H1 (cell line): ENCODE results near the gene SCAMP3. TPM values are rescaled to one million over a fixed set of nuclear protein-coding genes. Genes with fewer than 3 reads are reported as not detected.

Experiments used
- CTCF ChIA-PET: fragments of 300-600 bp; sonication (Branson Sonifier 250); formaldehyde crosslinking; loops from one replicate; lab custom pipeline; 2021; ENCODE audit not compliant: partially characterized antibody; lab: Charles Lee
- POLR2A ChIA-PET: fragments of 300-600 bp; sonication (Branson Sonifier 250); formaldehyde crosslinking; loops from one replicate; lab custom pipeline; 2021; ENCODE audit warnings: inconsistent platforms; ENCODE audit not compliant: partially characterized antibody; lab: Charles Lee
- DNase-seq, 2 experiments: peaks; one replicate each; pipeline versions ENCODE4 v3.0.0 to v3.0.0-alpha.2; 2010 to 2022; ENCODE audit warnings: low spot score in 2 of 2, low read depth in 1 of 2, mixed read lengths in 1 of 2
- FAIRE-seq: peaks from 2 replicates; lab custom pipeline; 2011; peaks lifted over from hg19 to GRCh38; lab: Jason Lieb, UNC
- H2AFZ ChIP-seq: 2 replicates; pipeline ENCODE4 v1.8.1; 2012; ENCODE audit warnings: low read length, inconsistent platforms
- H2AK5ac ChIP-seq: 2 replicates; pipeline ENCODE4 v1.6.1; 2013; ENCODE audit warnings: low read depth, low read length
- H2BK120ac ChIP-seq: replicated peaks from 2 replicates; pipeline ENCODE3; 2013; ENCODE audit warnings: low read depth, low read length, inconsistent platforms
- H2BK12ac ChIP-seq: 2 replicates; pipeline ENCODE4 v1.6.1; 2013; ENCODE audit warnings: low read depth, low read length
- H2BK15ac ChIP-seq: 2 replicates; pipeline ENCODE4 v1.6.1; 2013; ENCODE audit warnings: low read length
- H2BK20ac ChIP-seq: 2 replicates; pipeline ENCODE4 v1.6.1; 2013; ENCODE audit warnings: low read length
- H2BK5ac ChIP-seq: 2 replicates; pipeline ENCODE4 v1.6.1; 2013; ENCODE audit warnings: low read depth, low read length
- H3K14ac ChIP-seq: 2 replicates; pipeline ENCODE4 v1.6.1; 2013; ENCODE audit warnings: inconsistent platforms; ENCODE audit not compliant: insufficient read length
- H3K18ac ChIP-seq: 2 replicates; pipeline ENCODE4 v1.6.1; 2013; ENCODE audit warnings: low read length; ENCODE audit errors: extremely low read depth
- H3K23ac ChIP-seq: 2 replicates; pipeline ENCODE4 v1.6.1; 2013; ENCODE audit warnings: inconsistent platforms; ENCODE audit not compliant: insufficient read length
- H3K23me2 ChIP-seq: 2 replicates; pipeline ENCODE4 v1.6.1; 2013; ENCODE audit warnings: low read depth, low read length
- H3K27ac ChIP-seq: 2 replicates; pipeline ENCODE4 v1.6.1; 2011; ENCODE audit warnings: low read depth, low read length, inconsistent platforms
- H3K27me3 ChIP-seq, 4 experiments: replicated peaks in 1 of 4; 1 replicate in 1 of 4; 2 replicates in 3 of 4; pipeline versions ENCODE4 v1.6.1 to v1.8.1; 2011 to 2013; ENCODE audit warnings: low read length in 3 of 4, mild to moderate bottlenecking in 3 of 4, inconsistent platforms in 2 of 4, mixed read lengths in 2 of 4, moderate library complexity in 1 of 4; ENCODE audit not compliant: control insufficient read depth in 3 of 4, insufficient read depth in 3 of 4; ENCODE audit errors: extremely low read depth in 1 of 4
- H3K36me3 ChIP-seq, 4 experiments: 2 replicates each; pipeline versions ENCODE4 v1.6.1 to v1.8.1; 2011 to 2013; ENCODE audit warnings: mild to moderate bottlenecking in 4 of 4, low read length in 3 of 4, moderate library complexity in 2 of 4, control low read depth in 1 of 4, inconsistent platforms in 1 of 4; ENCODE audit not compliant: insufficient read depth in 4 of 4, control insufficient read depth in 2 of 4
- H3K4ac ChIP-seq: replicated peaks from 2 replicates; pipeline ENCODE3; 2013; ENCODE audit warnings: low read length, low read depth, mixed read lengths, inconsistent platforms; ENCODE audit not compliant: insufficient read length
- H3K4me1 ChIP-seq, 4 experiments: replicated peaks in 1 of 4; 1 replicate in 1 of 4; 2 replicates in 3 of 4; pipeline versions ENCODE4 v1.6.1 to v1.8.1; 2011 to 2013; ENCODE audit warnings: low read length in 3 of 4, inconsistent platforms in 2 of 4, mixed read lengths in 1 of 4; ENCODE audit not compliant: insufficient read depth in 4 of 4, control insufficient read depth in 3 of 4
- H3K4me2 ChIP-seq, 2 experiments: 2 replicates each; pipeline versions ENCODE4 v1.6.1 to v1.8.1; 2011 to 2013; ENCODE audit warnings: low read depth in 2 of 2, low read length in 2 of 2, control low read depth in 1 of 2, inconsistent platforms in 1 of 2, mild to moderate bottlenecking in 1 of 2; ENCODE audit not compliant: insufficient read depth in 1 of 2
- H3K4me3 ChIP-seq, 4 experiments: fragments of 200-600, 300-600 bp in 1 of 4; sonication (generic), shearing (Covaris generic), sonication (Bioruptor Twin) in 1 of 4; 2 replicates each; pipeline versions ENCODE4 v1.5.1 to v1.8.1; 2011 to 2016; ENCODE audit warnings: low read length in 4 of 4, low read depth in 3 of 4, control low read depth in 2 of 4, inconsistent platforms in 2 of 4, mild to moderate bottlenecking in 2 of 4, mixed read lengths in 1 of 4, moderate library complexity in 1 of 4; ENCODE audit not compliant: insufficient read depth in 2 of 4; ENCODE audit errors: extremely low read depth in 1 of 4
- H3K56ac ChIP-seq: replicated peaks from 2 replicates; pipeline ENCODE3; 2013; ENCODE audit warnings: low read depth, mild to moderate bottlenecking, mixed read lengths, low read length, inconsistent platforms; ENCODE audit not compliant: insufficient read length
- H3K79me1 ChIP-seq: 2 replicates; pipeline ENCODE4 v1.6.1; 2013; ENCODE audit warnings: low read depth, low read length, control low read depth
- H3K79me2 ChIP-seq, 2 experiments: 2 replicates each; pipeline versions ENCODE4 v1.6.1 to v1.8.1; 2012 to 2013; ENCODE audit warnings: low read length in 2 of 2, mild to moderate bottlenecking in 2 of 2, inconsistent platforms in 1 of 2; ENCODE audit not compliant: insufficient read depth in 2 of 2, control insufficient read depth in 1 of 2
- H3K9ac ChIP-seq, 4 experiments: replicated peaks in 1 of 4; 1 replicate in 1 of 4; 2 replicates in 3 of 4; pipeline versions ENCODE4 v1.6.1 to v1.8.1; 2011 to 2013; ENCODE audit warnings: low read depth in 3 of 4, low read length in 3 of 4, control low read depth in 2 of 4, mild to moderate bottlenecking in 2 of 4, moderate library complexity in 2 of 4, inconsistent platforms in 1 of 4; ENCODE audit errors: extremely low read depth in 1 of 4
- H3K9me3 ChIP-seq, 2 experiments: 2 replicates each; pipeline versions ENCODE4 v1.6.1 to v1.8.1; 2012 to 2013; ENCODE audit warnings: mild to moderate bottlenecking in 2 of 2, moderate library complexity in 2 of 2, control low read depth in 1 of 2, inconsistent platforms in 1 of 2, low read depth in 1 of 2, low read length in 1 of 2, mixed read lengths in 1 of 2; ENCODE audit not compliant: insufficient read depth in 2 of 2
- H4K20me1 ChIP-seq, 2 experiments: replicated peaks in 1 of 2; 2 replicates each; pipeline versions ENCODE3 to v1.8.1; 2011 to 2013; ENCODE audit warnings: inconsistent platforms in 2 of 2, low read length in 2 of 2, mild to moderate bottlenecking in 1 of 2; ENCODE audit not compliant: insufficient read depth in 2 of 2, control insufficient read depth in 1 of 2
- H4K5ac ChIP-seq: 2 replicates; pipeline ENCODE4 v1.6.1; 2013; ENCODE audit warnings: low read length, low read depth, mixed read lengths, inconsistent platforms; ENCODE audit not compliant: insufficient read length
- H4K8ac ChIP-seq: 2 replicates; pipeline ENCODE4 v1.8.0; 2013; ENCODE audit warnings: mild to moderate bottlenecking, moderate library complexity, low read length, inconsistent platforms; ENCODE audit not compliant: insufficient read depth; ENCODE audit errors: extremely low read depth
- H4K91ac ChIP-seq: replicated peaks from 2 replicates; pipeline ENCODE3; 2013; ENCODE audit warnings: low read length, mixed read lengths, inconsistent platforms; ENCODE audit not compliant: insufficient read length
- RBBP5 ChIP-seq: IDR thresholded peaks from 2 replicates; pipeline ENCODE4 v1.7.1; 2012; ENCODE audit warnings: low read depth, mild to moderate bottlenecking, inconsistent platforms, low read length, moderate library complexity, borderline replicate concordance
- WGBS, 2 experiments: shearing (Covaris generic) in 1 of 2; methylation state at CpG; one replicate each; pipeline versions ENCODE4 v1.1.6 to v1.1.7; 2013 to 2015; ENCODE audit warnings: low lambda C conversion rate in 2 of 2, mixed read lengths in 2 of 2, inconsistent platforms in 1 of 2, low coverage in 1 of 2, missing lambda C conversion rate in 1 of 2; ENCODE audit not compliant: insufficient replicate concordance in 2 of 2, insufficient coverage in 1 of 2, insufficient read length in 1 of 2; ENCODE audit errors: extremely low coverage in 1 of 2, missing lambda C conversion rate in 1 of 2; 5-methylcytosine and 5-hydroxymethylcytosine counted together
- polyA plus RNA-seq, 7 experiments: library from polyadenylated mRNA; depleted of rRNA in 3 of 7; stranded (reverse) in 5 of 7; unstranded in 2 of 7; fragments of >200 nt in 5 of 7; fragments of 200-250 nt in 2 of 7; gene quantifications; 1 replicate in 5 of 7; 2 replicates in 1 of 7; 4 replicates in 1 of 7; pipeline versions ENCODE4 v1.2.1 to v1.2.3, GENCODE V29; 2011 to 2013; ENCODE audit warnings: missing spikeins in 2 of 7, mixed read lengths in 2 of 7
- total RNA-seq: library from RNA; stranded (reverse); fragmentation: NEBNext Ultra II Directional; extraction: Animal tissue kit (Norgen Biotek cat#: 25700); gene quantifications from 2 replicates; pipeline ENCODE4 v1.2.1, GENCODE V29; 2021

SCAMP3 gene
- total and polyA plus RNA-seq, 2 of the 8 experiments (the other 6 are each of a cell fraction or from before 2014, with no cell fraction given) = 48.9 to 143 TPM

DNA sequence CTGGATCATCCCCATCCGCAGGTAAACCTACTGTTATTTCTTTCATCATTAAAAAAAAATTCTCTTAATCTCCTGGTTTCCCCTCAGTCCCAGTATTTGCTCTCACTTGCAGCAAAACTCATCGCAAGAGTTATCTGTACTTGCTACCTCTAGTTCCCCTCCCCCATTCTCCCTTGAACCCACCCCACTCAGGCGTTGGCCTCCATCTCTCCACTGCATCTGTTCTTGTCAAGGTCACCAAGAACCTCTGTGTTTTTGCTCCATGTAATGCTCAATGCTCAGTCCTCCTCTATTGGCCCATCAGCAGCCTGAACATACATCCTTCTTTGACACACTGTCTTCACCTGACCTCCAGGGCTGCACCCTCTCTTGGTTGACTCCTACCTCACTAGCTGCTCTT is 34.5 kb upstream of the SCAMP3 start:
- H2BK120ac ChIP-seq = no peak overlapping the region
- H3K4me3 ChIP-seq = no peak overlapping the region
- no peak overlapping the region for H2AK5ac ChIP-seq
- peak overlapping the region; percentile 55; the same call in 1 of the 2 replicates for H2BK15ac ChIP-seq
- no peak for FAIRE-seq
- H3K27me3 ChIP-seq = peaks cover 0 to 23% (median 14%) of the 10 kb centered on the region in 4 experiments; a peak in 5 of 7 replicates
- H4K20me1 ChIP-seq = no peaks in the 10 kb centered on the region
- TF ChIP-seq RBBP5 = no peak
- no peak overlapping the region for H3K56ac ChIP-seq
- H4K5ac ChIP-seq = no peak overlapping the region
- no peak overlapping the region for H4K91ac ChIP-seq
- no peaks in the 10 kb centered on the region for H3K79me2 ChIP-seq
- H2BK20ac ChIP-seq = peak overlapping the region; percentile 90; the same call in 1 of the 2 replicates
- CTCF ChIA-PET = interaction anchor here (5.3 kb wide), 1 partner anchor 10 kb away, joined by 29 read pairs; the partner anchor contains the start of gene FDPS
- no peak overlapping the region for H3K23ac ChIP-seq
- H3K4me2 ChIP-seq = no peak overlapping the region; a peak in 1 of 4 replicates
- H3K18ac ChIP-seq = no peak overlapping the region
- no peaks in the 10 kb centered on the region for H3K79me1 ChIP-seq
- DNase-seq = no peak
- peaks cover 3 to 23% (median 10%) of the 10 kb centered on the region in 4 experiments; a peak in 6 of 7 replicates for H3K4me1 ChIP-seq
- POLR2A ChIA-PET = interaction anchor here (0.9 to 1.9 kb wide), 5 partner anchors 11 to 90 kb away, joined by 3 to 6 read pairs (median 3); partner anchors contain the start of gene SCAMP3
- no peak overlapping the region for H3K4ac ChIP-seq
- H3K36me3 ChIP-seq = no peaks in the 10 kb centered on the region
- no peaks in the 10 kb centered on the region for H3K9me3 ChIP-seq
- WGBS, 2 experiments = 97% methylated on average over 3 of the region's 3 CpGs; no CpG with 5 or more reads in 1 of the 2 experiments
- peaks cover 5% of the 10 kb centered on the region; the same call in 1 of the 2 replicates for H3K23me2 ChIP-seq
- 0 out of 2 replicates have a peak overlapping the region, but pooled peaks have one; percentile 18 for H2BK12ac ChIP-seq
- no peak overlapping the region for H3K9ac ChIP-seq
- H2AFZ ChIP-seq = no peak overlapping the region
- H3K27ac ChIP-seq = no peak overlapping the region
- H4K8ac ChIP-seq = no peak overlapping the region
- H3K14ac ChIP-seq = no peak overlapping the region
- H2BK5ac ChIP-seq = no peak overlapping the region
